Right lobe of liver (tissue), 4 donors: ENCODE measurements around the gene ADGRE1.

Experiments
- POLR2A ChIP-seq: fragments of 450-650 bp; IDR thresholded peaks from one replicate; pipeline ENCODE4 v1.6.1; 2017; ENCODE audit warnings: antibody characterized with exemption, mild to moderate bottlenecking
- TF ChIP-seq, protein P1 (sequence below), 4 donors: fragments of 200-600 bp in 3 of 4; fragments of 450-650 bp in 1 of 4; IDR thresholded peaks; one replicate each; pipeline versions ENCODE4 v1.5.1 to v1.8.0; 2016 to 2022; ENCODE audit warnings: antibody characterized with exemption in 4 of 4, mild to moderate bottlenecking in 2 of 4
- donor health status: DM: no; HTN: no; CAD: no.
- donor health status: DM: no; HTN: no; CAD: no.
- donor health status: DM: no; HTN: yes; CAD: no.

DNA sequence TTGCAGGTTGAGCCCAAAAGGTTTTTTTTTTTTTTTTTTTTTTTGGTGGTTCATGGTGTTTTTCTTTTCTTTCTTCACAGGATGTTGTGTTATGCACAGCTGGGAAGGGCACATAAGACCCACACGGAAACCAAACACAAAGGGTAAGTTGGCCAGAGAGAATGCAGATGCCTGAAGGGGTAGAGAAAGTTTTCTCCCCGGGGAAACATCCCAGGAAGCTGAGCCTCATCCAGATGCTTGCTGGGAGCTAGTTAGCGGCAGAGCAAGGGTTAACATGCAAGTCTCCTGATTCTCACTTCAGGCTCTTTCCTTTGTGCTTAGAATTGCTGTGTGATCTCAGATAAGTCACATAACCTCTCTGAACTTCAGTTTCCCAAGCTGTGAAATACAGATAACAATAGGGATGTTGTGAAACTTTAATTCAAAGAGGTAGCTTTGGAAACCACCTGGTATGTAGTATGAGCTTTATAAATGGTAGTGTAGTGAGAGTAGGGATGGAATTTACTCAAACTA is 3.1 kb downstream of the ADGRE1 start:
- TF ChIP-seq, protein P1, sequence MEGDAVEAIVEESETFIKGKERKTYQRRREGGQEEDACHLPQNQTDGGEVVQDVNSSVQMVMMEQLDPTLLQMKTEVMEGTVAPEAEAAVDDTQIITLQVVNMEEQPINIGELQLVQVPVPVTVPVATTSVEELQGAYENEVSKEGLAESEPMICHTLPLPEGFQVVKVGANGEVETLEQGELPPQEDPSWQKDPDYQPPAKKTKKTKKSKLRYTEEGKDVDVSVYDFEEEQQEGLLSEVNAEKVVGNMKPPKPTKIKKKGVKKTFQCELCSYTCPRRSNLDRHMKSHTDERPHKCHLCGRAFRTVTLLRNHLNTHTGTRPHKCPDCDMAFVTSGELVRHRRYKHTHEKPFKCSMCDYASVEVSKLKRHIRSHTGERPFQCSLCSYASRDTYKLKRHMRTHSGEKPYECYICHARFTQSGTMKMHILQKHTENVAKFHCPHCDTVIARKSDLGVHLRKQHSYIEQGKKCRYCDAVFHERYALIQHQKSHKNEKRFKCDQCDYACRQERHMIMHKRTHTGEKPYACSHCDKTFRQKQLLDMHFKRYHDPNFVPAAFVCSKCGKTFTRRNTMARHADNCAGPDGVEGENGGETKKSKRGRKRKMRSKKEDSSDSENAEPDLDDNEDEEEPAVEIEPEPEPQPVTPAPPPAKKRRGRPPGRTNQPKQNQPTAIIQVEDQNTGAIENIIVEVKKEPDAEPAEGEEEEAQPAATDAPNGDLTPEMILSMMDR (IDR thresholded peaks at IDR 0.05) = no peak
- TF ChIP-seq POLR2A = no peak
